GM18498 (cell line): ENCODE results near the gene PDE6D.

Source experiments
- ATAC-seq: cut with Tn5 transposase; IDR thresholded peaks from one replicate; pipeline ENCODE4 v1.9.1; 2021; ENCODE audit warnings: mild to moderate bottlenecking, moderate library complexity; ENCODE audit not compliant: unreplicated experiment

Gene PDE6D

DNA sequence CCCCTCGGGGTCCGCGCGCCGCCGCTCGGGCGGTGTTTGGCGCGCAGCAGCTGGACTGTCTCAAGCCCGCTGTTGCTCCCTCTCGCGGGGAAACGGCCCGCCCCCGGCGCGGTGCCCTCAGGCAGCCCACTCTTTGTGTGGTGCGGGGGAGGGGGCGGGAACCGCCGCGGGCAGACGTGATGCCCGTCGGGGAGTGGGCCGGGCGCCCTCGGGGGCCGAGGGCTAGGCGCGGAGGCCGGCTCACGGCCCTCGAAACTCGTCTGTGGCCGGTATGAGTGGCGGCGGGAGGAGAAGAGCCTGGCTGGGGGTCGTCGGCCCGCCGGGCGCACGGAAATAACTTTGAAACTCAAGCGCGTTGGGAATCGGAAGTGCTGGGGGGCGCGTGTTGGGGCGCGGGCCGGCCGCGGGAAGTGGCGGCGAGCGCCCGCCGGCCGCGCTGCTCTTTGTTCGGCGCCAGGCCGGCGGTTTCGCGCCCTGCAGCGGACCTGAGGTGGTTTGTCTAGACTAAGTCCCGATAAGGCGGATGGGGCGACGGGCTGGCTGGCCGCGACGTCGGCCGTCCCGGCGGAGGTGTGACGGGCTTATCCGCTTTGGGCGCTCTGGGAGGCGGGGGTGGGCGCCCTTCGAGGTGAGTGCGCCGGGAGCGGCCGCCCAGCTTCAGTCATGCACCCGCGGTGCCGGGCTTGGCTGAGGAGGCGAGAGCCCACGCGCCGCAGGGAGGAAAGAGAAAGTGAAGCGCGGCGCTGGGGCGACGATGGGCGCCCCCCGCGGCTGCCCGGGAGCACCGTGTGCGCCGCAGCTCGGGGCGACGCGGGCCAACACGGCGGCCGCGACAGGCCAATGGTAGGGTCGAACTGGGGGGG is 72.1 kb downstream of the PDE6D start:
- no peak for ATAC-seq

DNA sequence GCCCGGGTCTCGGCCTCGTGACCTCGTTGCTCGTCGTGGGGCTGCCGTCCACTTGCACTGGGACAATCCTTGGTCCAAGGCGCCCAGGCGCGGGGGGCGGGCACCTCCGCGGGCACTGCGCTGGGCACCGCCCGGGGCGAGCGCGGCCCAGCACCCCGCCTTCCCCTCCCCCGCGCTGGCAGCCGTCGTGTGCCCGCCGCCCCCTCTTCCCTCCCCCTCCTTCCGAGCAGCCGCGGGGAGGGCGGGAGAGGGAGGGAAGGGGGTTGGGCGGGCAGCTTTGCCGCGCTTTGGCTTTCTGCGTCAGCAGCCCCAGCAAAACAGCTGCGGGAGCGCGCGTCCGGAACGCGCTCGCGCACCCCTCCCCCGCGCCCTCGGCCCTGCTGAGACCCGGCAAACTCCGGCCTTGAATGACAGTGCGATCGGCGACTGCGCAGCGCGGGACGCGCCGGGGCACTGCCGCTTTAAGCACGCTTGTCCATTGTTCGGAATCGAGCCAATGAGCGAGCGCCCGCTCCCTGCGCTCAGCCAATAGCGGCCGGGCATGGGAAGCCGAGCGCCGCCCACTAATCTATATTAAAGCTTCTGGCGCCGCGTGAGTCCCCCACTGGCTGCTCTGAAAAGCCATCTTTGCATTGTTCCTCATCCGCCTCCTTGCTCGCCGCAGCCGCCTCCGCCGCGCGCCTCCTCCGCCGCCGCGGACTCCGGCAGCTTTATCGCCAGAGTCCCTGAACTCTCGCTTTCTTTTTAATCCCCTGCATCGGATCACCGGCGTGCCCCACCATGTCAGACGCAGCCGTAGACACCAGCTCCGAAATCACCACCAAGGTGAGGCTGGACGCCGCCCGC is 72.9 kb downstream of the PDE6D start, which contains the start of gene PTMA:
Gene PTMA (plus strand): TSS at position 599 of the 846 bp plus-strand sequence. CDS start 182 bp downstream, at position 781.
- peak; percentile 60 for ATAC-seq

DNA sequence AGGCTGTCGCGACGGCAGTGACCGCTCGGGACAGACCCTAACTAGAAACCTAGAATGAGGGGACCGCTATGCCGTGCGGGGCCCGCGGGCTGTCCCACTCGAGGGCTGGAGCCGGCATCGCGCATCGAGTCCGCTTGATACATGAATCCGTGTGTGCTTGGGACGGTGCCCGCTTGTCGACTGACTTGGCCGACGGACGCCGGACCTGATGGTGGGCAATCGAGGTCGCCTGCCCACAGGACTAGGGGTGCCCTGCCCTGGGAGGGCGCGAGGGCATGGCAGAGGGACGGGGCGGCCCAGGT is 73.5 kb downstream of the PDE6D start:
- ATAC-seq: peak; percentile 0

DNA sequence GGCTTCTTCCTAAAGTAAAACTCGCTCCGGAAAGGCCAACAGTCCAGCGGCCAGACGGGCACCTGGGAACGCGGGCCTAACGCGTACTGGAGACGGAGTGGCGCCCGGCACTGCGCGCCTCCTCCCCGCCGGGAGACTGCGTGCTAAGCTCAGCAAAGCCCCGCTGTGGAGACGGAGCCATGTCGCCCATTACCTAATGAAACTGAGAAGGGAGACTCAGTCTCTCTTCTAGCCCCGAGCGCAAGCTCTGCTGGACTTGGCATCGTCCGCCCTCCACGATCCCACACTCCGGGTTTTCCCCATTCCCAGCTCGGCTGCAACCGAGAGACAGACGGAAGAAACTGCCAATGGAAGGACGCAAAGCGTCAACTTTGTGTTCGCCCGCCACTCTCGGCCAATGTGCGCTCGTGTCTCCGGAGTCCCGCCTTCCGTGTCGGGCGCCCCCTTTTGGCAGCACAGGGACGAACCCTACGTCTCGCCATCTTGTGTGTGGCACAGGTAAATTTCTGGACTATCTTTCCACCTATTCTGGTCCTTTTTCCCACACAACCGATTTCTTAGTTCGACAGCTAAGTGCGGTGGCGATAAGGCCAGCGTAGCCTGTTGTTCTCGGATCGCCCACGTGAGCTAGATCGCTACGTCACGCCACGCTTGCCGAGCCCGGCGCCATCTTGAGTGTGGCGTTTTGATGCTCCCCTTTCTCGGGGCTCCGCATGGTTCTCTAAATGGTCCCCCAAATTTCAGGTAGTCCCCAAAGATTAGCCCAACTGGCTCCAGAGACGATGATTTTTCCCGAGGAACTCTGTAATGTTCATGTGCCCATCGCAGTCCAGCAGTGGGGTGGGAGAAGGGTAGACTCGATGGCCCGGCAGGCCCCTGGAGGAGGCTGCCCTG is 74.1 kb downstream of the PDE6D start:
- ATAC-seq: peak; percentile 44

DNA sequence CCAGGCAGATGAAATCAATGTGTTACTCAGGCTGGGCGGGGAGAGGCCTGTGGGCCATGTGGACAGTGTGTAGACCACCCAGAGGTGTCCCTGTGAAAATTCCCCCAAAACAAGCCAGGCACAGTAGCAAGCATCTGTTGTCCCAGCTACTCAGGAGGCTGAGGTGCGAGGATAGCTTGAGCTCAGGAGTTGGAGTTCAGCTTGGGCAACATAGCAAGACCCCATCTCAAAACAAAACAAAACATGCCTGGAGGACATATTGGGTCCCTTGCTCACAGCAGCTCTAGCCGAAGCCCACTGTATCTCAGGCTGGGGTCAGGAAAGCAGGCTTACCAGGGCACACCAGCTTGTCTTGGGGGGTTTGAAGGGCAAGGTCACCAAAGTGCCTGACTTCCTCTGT is 77.1 kb downstream of the PDE6D start:
- ATAC-seq: no peak

DNA sequence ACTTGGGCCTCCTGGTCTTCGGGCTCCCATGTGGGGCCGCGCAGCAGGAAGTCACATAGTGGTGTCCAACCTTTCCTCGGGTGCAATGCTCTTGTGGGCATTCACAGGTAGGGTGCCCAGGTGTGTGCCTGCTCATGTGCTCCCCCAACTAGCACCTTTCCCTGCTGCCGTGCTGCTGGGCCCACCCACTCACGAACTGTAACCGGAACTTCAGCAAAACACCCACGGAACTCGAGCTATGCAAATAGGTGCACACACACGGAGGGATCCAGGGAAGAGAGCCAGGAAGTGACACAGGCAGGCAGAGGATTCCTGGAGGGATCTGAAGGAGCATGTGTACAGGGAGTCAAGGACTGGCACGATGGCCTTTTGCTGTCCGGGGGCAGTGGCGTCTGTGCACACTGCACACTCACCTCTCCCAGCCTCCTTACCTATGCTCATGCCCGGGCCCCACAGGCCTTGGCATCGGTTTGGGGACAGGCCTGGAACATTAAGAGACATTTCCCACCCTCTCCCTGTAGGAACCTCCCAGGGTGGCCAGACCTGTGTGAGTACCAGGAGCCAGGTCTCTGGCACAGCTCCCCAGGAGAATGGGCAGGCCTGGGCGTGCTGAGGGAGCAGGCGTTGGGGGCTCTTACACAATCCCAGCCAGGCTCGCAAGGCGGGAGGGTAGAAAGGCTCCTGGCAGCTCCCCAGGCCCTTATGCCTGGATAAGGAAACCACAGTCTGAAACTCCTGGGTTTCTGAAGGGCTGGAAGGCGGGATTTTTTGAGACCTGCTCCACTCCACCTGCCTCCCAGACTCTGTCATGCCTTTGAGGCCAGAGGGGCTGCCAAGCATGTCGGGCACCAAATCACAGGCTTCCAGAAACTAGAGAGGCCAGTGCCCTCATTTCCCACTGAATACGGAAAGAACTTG is 79.4 kb downstream of the PDE6D start:
- no peak for ATAC-seq

DNA sequence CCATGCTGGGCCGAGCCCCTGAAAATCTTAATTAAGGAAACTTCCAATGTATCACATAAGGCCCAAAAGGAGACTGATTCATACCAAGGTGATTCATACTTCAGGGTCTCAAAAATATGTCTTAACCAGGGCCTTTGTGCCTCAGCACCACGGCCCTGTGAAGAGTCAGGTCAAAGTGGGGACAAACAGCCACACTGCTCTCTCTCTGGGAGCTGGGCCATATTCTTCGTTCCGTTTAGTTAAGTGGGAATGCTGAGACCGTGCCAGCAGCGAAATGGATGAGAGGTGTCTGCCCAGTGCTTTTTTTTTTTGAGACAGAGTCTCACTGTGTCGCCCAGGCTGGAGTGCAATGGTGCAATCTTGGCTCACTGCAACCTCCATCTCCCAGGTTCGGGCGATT is 82.1 kb downstream of the PDE6D start:
- ATAC-seq: no peak

DNA sequence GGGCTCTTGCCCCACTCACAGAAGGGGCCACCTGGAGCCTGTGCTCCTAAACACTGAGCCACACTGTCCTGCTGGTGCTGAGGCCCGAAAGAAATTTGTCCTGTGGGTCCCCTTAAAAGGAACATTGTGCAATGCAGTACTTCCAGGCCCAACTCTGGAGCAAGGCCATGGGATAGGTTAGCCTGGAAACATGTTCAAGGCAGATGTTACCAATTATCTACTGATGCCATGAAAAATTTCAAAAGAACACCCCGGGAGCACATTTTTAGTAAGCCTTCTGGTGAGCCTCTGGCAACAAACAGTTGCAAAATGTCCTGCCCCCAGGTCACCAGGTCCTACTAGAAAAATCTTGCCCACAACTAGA is 85.1 kb downstream of the PDE6D start:
- no peak for ATAC-seq

DNA sequence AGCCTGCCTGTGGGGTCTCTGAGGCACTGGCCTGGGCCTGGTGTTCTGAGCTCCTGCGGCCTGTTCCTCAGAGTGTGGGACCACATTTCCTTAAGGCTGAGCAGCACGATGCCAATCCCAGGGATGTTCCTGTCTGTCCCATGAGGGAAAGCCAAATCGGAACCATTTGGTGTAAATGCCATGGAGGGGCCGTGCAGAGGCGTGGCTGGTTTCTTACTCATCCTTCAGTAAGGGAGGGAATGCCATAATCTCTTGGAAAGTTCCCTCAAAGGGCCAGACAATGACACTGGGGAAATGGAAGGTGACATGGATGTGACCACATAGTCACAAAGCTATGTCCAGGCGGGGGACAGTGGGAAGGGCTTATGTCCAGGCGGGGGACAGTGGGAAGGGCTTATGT is 87.1 kb downstream of the PDE6D start:
- no peak for ATAC-seq

DNA sequence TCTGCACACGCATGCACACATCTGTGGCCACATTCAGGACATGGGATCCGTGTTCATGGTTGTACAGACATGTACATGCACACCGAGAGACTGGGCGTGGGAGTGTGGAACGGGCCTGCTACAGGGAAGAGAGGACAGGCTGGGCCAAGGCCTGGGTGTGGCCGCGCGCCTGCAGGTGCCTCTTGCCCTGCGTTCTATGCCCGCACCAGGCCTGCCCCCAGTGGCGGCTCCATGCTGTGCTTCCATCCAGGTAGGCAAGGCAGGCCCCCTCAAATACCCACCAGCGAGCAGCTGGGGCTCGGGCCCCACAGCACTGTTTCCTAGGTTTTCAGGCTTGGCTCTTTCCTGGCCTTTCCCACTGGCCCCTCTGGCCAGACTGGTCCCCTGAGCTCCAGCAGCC is 88.2 kb downstream of the PDE6D start:
- no peak for ATAC-seq

DNA sequence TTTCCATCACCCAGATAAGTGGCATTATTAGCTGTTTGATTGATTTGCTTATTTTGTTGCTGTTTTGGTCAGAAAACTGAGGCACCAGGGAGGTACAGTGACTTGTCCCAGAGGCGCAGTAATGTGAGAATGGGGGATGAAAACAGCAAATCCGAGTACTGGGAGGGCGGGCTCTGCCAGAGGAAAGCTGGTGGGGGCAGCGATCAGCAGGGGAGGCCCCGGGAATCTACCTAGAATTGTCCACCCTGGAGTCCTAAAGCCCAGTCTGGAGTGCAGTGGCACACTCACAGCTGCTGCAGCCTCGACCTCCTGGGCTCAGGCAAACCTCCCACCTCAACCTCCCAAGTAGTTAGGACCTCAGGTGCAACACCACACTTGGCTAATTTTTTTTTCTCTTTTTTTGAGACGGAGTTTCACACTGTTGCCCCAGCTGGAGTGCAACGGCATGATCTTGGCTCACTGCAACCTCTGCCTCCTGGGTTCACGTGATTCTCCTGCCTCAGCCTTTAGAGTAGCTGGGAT is 89.8 kb downstream of the PDE6D start:
- ATAC-seq: no peak

DNA sequence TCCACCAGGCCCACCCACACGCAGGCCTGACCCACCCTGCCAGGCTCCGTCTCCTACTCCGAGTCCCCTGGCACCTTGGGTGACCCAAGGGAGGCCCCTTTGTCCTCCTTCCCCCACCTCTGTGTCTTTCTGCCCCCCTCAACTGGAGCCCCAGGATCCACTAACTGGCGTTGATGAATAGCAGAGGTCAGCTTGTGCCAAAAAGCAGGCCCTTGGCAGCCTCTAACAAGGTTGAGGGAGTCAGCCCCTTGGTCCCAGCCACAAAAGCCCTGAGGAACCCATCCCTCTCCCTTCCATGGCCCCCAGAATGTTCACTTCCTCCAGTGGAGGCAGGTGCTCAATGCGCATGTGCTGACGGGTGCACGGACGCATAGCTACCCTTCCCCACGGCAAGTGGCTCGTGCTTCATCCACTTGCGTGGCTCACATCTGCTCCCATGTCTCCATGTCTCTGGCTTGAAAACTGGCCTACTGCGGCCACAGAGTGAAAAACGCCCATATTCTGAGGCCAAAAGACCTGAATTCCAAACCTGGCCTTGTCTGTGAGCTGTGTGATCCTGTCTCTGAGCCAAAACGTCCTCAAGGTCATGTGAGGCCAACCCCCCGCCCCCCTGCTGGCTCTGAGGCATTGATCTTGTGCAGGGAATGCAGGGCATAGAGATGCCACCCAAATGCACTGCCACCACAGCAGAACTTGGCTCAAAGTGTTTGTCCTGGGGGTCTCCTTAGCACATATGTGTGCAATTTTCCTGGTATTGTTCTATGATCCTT is 91.8 kb downstream of the PDE6D start:
- ATAC-seq: no peak

DNA sequence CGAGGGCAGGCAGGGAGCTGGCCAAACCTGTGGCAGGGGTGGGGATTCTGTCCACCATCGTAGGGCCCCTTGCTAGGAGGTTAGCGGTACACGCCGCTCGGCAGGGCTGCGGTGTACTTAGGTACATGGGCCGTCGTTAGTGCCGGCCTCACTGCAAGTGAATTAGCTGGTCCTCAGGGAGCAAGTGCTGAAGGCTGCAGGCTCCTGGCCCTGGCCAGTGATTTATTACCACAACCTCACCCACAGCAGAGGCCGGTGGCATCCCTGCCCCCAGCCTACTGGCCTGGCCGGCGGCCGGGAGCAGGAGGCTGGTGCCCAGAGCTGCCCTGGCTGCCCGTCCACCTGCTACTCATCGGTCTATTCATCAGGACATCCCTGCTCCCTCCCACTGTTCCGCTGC is 92.4 kb downstream of the PDE6D start:
- ATAC-seq: no peak

DNA sequence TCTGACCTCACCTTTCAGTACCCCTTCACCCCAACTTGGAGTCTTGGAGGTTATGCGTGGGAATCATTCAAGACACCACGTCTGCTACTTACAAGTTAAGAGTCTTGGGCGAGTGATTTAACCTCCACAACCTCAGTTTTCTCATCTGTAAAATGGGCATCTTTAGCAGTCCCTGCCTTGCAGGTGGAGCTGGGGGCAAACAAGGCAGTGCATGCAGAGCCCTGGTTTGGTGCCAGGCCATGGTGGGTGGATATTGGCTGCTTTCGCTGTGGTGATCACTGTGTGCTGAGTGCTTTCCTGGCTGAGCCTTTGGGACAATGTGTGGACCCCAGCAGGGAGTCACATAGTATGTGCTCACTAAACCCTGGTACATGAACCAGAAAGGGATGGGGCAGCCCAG is 93.1 kb downstream of the PDE6D start:
- ATAC-seq: no peak

DNA sequence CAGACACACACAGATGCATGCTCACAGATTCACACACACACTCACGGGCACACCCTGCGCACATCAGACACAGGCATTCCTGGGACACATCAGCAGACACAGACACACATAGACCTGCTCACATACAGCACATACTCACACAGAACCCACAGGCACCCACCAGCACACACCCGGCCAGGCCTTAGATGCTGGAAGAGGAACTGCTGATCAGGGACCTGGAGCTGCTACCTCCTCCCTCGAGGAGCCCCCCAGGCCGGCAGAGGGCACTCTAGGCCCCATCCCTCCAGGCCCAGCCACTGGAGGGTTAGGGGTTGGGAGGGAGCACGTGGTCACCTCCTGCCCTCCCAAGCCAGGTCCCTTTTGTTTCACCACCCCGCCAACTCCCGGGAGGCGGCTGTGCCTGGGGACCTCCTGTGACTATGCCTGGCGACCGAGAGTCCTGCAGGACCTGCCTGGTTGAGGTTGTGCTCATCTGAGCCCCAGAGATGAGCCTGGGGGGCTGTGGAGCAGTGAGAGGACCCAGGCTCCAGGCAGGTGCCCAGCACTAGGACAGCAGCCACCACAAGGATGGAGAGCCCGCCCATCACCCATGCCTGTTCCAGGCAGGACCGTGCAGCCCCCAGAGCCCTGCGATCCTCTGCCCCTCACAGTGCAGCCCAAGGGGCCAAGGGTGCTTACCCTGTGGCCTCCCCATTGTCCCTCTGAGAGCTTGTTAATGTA is 93.8 kb downstream of the PDE6D start:
- peak; percentile 73 for ATAC-seq

DNA sequence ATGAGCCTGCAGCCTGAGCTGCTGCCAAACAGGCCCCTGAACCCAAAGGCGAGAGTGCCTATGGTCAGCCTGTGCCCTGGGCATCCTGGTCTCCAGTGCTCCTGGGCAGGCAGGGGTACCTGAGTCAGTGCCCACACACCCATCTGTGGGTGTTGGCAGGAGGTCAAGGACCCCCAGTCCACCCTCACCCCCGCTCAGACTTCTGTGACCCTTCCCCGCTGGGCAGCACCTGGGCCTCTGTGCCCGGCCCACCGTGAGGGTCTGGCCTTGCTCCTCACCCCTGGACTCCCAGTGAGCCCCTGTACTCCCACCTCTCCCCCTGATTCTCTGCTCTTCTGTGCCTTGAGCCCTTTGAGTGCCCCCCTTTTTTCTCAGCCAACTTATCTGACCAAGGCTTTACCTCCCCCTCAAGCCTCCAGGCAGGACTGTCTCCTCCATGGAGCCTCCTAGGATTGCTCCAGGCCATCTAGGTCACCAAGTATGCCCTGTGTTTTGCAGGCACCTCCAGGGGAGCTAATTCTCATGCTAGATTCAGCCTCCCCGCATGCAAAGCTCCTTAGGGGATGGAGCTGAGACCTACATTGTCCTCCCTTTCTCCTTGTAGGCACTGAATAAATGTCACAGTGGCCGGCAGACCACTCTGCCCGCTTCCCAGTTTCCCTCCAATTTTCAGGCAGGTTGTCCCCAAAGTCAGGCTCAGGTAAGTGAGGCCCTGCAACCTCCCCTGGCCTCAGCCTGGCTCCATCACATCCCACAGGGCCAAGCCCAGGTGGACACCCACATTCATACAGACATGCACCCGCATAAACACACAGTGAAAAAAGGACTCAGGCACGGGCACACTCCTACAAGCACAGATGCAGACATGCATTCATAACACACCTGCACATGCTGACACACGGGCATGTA is 94.6 kb downstream of the PDE6D start:
- no peak for ATAC-seq

DNA sequence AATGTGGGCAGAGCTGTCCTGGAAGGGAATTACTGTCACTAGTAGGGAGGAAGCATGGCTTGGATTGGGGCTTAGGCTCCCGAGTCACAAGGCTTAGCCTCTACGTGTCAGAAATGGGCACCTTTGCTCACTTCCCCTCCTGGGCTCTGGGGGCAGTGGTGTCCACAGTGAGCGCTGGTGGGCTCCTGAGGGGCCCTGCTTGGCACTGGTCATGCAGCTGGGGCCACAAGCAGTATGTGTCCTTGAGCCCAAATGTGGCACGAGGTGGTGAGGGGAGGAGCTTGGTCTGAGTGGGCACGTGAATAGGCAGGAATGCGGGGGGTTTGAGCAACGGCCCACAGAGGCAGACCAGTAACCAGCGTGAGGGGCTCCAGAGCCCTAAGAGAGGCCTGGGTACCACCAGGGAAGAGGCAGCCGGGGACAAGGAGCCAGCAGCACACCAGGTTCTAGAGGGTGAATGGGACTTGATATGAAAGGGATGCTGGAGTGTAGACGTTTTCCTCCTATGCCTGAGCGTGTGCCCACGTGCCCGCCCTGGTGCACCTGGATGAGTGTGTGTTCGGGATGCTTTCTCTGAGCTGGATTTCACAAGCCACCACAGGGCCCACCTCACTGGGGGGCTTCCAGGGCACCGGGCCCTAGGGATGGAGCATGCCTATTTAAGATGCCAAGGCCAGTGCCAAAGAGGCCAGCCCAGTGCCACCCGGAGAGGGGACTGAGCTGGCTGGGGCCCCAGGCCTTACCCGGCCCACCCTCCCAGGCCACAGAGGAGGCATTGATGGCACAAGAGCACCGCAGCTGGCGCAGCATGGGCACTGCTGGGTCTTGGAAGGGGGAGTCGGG is 95.5 kb downstream of the PDE6D start:
- ATAC-seq: no peak
